GM18519 (cell line): ENCODE results near the gene IMPA2.
A peak's percentile ranks its signal among the peaks of the same experiment; 100 is the strongest.
"Not testable (repeated sequence)": the region's sequence is repeated elsewhere in the genome, so short reads cannot be mapped to it uniquely, and the experiment has no call there.

Source experiments
- ATAC-seq: cut with Tn5 transposase; IDR thresholded peaks from one replicate; pipeline ENCODE4 v1.9.1; 2021; ENCODE audit warnings: mild to moderate bottlenecking, moderate library complexity; ENCODE audit not compliant: unreplicated experiment, low FRiP score

Gene IMPA2

DNA sequence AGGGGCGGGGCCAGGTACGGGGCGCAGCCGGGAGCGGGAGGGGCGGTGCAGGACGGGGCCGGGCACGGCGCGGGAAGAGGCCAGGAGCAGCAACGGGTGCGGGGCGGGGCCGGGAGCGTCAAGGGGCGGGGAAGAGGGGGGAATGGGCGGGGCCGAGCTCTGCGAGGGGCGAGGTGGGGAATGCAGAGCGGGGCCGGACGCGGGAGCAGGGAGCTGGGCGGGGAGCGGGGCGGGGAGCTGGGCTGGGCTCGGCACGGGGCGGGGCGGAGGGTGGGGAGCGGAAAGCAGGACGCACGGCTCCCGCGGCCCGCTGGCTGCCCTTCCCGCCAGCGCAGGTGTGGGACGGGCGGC lies at the start of gene IMPA2:
Gene IMPA2 (plus strand): TSS at position 316 of the 351 bp plus-strand sequence. CDS start 163 bp downstream, outside the sequence.
- ATAC-seq, result no peak

DNA sequence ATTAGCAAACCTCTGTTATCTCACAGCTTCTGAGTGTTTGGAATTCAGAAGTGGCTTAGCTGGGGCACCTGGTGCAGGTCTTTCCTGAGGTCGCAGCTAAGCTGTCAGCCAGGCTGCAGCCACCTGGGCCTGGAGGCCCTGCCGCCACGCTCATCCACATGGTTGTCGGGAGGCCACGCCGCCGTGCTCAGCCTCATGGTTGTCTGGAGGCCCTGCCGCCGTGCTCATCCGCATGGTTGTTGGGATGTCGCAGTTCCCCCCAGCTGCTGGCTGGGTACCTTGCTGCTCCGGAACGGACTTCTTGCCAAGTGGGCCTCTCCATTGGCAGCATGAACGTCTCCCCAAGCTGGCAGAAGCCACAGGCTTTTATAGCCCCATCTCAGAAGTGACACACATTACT lies 48.9 kb upstream of the IMPA2 start:
- ATAC-seq, result no peak

GRCh38 chr18:11937874-11938478 lies 43.3 kb upstream of the IMPA2 start:
- peak; percentile 46 for ATAC-seq

- no peak for ATAC-seq
Observed at GRCh38 chr18:11940956-11941355, 40.4 kb upstream of the IMPA2 start.

DNA sequence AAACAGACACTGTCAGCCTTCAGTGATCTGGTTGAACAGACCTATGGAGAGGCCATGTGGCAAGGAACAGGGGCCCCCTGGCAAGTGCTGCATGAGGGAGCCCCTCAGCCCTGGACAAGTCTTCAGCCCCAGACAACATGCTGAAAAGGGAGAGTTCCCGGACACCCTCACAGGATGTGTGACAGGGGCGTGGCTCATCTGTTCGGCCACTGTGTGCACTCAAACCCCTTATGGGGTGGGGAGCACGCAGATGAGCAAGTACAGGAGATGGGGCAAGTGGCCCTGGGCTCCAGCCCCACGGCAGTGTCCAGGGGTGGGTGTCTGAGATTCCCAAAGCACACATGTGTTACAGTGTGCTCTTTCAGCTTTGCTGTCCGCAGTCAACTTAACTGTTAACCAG lies 37.8 kb upstream of the IMPA2 start:
- ATAC-seq, result no peak

DNA sequence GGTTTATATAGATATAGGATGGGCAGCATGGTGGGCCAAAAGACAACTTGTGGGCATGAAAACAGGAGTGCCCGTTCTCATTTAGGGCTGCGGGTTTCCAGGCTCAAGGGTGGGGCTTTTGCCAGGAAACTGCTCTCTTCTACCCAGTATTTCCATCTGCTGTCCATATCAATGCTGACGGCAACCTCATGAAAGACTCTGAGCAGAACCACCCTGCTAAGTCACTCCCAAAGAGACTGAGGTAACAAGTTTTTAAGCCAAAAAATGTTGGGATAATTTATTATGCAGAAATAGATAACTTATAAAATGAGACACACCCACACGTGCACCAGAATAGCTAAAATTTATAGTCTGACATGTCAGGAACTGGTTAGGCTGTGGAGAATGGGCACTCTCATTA lies 37.1 kb upstream of the IMPA2 start:
- no peak for ATAC-seq

DNA sequence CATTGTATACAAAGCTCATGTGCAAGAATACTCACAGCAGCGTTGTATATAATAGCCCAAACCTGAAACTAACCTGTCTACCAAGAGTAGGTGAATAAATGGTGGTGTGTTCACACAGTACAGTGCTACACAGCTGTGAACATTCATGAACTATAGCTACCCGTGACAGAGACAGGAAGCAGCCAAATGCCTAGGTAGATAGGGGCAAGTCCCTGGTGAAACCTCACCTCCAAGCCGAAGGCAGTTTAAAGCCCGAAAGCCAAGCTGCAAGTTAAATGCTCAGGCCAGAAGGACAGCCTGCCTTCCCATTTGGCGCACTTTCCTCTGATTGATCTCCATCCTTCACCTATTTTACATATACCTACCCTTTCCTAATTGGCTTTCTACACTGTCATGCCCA lies 36.5 kb upstream of the IMPA2 start:
- no peak for ATAC-seq

DNA sequence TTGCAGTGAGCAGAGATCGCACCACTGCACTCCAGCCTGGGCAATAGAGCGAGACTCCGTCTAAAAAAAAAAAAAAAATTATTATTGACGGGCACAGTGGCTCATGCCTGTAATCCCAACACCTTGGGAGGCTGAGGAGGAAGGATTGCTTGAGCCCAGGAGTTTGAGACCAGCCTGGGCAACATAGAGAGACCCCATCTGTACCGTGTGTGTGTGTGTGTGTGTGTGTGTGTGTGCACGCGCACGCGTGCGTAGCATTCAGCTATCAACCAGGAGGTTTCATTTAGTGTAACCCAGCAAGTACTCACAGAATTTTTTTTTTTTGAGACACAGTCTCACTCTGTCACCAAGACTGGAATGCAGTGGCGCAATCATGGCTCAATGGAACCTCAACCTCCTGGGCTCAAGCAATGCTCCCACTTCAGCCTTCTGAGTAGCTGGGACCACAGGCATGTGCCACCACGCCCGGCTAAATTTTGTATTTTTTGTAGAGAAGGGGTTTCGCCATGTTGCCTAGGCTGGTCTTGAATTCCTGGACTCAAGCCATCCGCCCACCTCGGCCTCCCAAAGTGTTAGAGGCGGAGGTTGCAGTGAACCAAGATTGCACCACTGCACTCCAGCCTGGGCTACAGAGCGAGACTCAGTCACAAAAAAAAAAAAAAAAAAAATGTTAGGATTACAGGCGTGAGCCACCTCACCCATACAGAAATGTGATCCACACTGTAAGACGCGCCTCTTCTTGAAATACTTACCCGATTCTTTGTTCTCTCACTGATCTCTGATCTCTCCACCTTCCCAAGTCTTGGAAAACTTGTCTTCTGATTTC lies 35.3 kb upstream of the IMPA2 start:
- ATAC-seq, result not testable (repeated sequence)

DNA sequence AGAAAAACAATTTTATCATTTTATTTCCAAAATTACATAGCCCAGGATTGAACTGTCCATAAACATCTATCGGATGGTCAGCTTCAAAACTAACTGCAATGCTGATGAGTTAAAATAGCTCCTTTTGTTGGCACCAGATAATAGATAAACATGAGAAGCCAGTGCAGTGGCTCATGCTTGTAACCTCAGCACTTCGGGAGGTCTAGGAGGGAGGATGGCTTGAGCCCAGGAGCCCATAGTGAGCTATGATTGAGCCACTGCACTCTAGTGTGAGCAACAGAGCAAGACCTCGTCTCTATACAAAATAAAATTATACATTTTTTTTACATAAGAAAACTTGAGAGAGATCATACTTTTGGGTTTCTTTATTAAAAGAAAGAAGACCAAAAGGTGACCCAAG lies 34.6 kb upstream of the IMPA2 start:
- ATAC-seq, result no peak

- ATAC-seq, result peak; percentile 78
Observed at GRCh38 chr18:11947214-11948191, 33.8 kb upstream of the IMPA2 start.

DNA sequence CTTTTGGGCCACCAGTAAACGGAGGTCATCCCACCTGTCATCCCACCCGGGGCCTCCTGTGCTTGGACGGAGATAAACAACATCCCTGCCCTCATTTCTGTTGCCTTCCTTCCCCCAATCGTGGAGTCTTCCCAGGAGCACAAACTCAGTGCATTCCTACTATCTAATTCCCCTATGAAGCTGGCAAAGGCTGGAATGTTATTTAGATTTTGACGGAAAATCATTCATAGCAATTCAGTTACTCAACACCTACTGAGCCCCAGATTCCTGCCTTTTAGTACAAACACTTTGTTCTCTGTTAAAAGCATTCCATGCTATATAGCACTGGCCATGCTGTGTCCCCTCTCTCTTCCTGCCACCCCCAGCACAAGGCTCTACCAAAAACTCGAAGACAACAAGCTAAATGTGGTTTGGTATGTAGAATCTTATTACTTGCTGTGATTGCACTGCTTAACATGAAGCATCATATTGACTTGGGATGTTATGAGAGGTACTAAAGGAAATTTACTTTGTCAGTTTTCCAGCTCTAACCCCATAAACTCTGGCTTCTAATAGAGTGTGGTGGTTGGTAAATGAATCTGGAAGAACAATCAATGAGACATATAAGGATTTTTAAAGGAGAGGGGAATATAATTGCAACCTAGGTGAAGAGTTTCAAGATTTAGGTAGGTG lies 32.3 kb upstream of the IMPA2 start:
- no peak for ATAC-seq

- ATAC-seq, result no peak
Observed at GRCh38 chr18:11950824-11951223, 30.5 kb upstream of the IMPA2 start.

DNA sequence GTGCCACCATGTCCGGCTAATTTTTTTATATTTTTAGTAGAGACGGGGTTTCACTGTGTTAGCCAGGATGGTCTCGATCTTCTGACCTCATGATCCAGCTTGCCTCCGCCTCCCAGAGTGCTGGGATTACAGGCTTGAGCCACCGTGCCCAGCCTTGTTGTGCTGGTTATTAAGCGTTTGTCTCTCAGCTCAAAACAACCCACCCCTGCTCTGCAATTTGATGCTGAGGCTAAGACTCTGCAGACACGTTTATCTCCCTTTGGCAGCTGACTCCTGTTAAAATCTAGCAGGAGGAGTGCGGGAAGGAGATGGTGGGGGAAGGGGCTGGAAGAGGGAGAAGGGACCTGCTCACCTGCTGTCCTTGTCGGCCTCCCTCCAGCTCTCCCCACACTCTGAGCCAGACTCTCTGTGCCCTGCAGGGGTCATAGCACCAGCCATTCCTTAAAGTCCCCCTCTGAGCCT lies 29.9 kb upstream of the IMPA2 start:
- ATAC-seq, result no peak

DNA sequence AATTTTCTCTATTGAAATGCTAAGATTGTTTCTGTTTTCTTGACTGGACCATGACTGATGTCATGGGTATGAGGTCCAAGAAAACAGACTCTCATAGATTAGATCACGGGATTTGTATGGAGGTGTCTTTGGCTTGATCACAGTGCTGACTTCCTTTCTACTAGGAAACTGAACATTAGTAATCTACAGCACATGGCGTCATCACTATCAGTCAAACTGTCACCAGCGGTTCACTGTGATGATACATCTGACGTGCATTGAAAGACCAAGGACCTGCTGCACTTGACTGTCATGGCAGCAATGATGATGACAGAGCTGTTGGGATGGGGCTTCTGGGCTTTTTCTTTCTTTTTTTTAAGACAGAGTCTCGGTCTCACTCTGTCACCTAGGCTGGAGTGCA lies 28.2 kb upstream of the IMPA2 start:
- ATAC-seq, result no peak

- ATAC-seq, result no peak
Observed at GRCh38 chr18:11955239-11956029, 25.9 kb upstream of the IMPA2 start.

DNA sequence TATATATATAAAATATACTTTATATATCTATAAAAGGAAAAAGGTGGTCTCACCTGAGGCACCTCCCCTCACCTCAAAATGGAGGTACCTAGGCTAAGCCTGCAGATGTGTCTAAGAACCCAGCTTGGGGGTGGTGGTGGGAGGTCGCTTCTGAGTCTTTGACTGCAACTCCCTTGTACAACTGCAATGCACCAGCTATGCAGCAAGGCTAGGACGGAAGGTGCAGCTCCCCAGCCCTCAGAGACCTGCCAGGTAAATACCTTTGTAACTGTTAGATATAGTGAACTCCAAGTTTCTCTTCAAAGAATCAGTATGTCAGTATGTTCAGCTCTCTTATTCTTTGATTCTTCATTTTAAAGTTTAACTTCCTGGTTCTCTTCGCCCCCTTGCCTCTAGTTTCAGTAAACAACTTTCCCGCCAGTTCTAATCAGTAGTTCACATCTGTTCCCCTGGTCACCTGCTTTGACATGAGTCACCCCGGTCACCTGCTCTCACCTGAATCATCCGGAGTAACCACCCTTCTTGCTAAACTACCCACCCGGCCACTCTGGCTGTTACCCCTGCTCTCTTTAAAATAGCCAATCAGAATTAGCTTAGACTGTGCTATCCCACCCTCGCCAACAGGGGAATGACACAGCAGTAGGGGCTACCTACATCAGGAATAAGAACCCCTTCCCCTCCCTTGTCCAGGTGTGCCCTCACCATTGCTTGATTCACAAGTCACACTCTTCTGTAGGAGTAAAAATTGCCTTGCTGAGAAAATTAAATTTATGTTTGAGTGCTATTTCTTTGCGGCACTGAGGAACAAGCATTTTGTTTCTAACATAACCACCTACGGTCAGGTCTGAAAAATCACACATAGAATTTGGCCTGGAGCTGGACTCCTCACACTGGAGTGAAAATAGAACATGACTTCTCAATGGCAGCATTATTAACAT lies 24.7 kb upstream of the IMPA2 start:
- ATAC-seq, result no peak

DNA sequence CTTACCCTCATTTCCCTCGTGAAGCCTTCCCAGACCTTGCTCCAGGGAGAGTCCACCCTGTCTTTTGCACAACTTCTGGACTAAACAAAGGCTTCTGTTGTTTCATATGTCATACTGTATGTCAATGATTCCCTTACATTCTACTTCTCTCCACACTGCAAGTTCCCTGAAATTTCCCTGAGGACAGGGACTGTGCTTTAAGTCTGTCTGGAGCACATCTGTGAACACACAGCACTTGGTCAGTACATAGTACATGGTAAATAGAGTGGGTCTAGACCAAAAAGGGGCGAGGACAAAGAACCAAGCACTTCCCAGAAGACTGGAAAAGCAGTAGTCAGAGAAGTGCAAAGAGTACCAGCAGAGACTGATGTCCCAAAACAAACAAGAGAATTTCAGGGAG lies 23.7 kb upstream of the IMPA2 start:
- no peak for ATAC-seq

GRCh38 chr18:11959651-11960050 lies 21.7 kb upstream of the IMPA2 start:
- not testable (repeated sequence) for ATAC-seq
